Stimulated activated CD8-positive, alpha-beta memory T cell treated with anti-CD3 and anti-CD28 coated beads, Interleukin-7, amount 100 ng/mL, for 4 hours (primary cell): ENCODE measurements around the gene UBA7.

ENCODE experiments used
- DNase-seq, 2 donors: peaks; one replicate each; pipeline ENCODE4 v3.0.0-alpha.2; 2020; ENCODE audit warnings: low read depth in 2 of 2

Gene UBA7

DNA sequence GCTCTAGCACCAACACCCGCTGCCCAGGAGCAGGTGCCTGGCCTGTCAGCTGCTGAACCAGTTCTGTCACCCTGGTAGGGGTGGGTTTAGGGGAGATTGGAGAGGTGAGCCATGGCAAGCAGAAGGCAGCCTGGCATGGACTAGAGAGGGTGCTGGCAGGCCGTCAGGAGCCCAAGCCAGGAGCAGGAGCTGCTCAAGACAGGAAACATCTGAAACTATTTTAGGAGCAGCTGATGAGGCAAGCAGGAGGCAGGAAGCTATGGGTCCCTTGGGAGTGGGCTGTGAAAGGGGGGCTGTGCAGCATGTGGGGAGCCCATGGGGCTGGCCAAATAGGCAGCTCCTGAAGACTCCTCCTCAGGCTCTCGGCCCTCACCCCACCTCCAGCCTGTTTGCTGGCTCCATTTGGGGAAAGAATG is 8.4 kb downstream of the UBA7 start:
- DNase-seq = no peak

DNA sequence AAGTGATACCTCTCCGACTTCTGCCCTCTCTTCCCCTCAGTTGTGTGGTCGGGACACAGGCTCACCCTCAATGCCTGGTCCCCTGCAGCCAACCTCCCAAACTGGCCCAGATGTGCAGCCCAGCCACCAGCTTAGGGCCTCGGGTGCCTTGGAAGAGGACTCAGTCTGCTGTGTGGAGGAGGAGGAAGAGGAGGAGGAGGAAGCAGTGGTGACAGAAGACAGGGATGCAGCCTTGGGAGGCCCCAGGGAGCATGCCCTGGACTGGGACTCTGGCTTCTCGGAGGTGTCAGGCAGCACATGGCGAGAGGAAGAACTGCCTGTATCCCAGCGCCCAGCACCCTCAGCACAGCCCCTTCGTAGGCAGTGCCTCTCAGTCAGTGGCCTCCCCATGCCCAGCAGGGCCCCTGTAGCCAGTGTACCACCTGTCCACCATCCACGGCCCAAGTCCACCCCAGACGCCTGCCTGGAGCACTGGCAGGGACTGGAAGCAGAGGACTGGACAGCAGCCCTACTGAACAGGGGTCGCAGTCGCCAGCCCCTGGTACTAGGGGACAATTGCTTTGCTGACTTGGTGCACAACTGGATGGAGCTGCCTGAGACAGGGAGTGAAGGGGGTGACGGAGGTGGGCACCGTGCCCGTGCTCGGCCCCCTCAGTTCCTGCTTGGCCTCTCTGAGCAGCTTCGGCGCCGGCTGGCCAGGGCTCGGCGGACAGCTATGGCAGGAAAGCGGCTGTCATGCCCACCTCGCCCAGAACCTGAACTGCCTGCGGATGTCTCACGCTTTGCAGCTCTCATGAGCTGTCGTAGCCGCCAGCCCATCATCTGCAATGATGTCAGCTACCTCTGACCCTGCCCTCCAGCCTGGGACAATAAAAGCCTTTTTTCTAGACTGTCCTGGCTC is 9.4 kb downstream of the UBA7 start:
- no peak for DNase-seq

DNA sequence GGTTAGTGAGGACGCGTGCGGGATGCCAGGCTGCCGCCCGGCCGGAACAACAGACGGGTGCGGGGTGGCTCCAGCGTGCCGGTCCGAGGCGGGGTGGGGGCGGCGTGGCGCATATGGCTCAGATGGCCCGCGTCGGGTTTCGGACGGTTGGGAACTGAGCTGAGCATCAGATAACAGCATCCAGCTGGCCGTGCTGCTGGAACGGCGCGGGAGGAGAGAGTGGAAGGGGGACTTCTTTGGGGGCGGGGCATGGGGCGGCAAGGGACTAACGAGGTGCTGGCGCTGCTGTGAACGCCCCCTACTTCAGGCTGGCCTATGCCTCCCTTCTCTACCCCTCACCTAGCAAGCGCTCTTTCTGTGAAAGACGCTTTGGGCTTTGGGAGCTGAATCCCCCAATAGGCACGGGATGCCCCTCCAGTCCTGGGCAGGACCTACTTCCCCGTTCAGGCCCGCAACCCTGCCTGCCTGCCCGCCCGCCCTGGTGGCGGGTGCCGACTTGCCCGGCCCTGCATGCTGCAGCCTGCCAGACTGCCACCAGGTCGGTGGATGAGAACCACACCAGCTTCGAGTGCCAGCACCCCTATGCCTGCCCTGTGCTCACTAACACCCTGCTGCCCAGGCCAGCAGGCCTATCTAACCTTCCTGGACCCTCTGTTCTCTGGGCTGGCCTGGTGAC is 10.2 kb downstream of the UBA7 start:
- DNase-seq = no peak

DNA sequence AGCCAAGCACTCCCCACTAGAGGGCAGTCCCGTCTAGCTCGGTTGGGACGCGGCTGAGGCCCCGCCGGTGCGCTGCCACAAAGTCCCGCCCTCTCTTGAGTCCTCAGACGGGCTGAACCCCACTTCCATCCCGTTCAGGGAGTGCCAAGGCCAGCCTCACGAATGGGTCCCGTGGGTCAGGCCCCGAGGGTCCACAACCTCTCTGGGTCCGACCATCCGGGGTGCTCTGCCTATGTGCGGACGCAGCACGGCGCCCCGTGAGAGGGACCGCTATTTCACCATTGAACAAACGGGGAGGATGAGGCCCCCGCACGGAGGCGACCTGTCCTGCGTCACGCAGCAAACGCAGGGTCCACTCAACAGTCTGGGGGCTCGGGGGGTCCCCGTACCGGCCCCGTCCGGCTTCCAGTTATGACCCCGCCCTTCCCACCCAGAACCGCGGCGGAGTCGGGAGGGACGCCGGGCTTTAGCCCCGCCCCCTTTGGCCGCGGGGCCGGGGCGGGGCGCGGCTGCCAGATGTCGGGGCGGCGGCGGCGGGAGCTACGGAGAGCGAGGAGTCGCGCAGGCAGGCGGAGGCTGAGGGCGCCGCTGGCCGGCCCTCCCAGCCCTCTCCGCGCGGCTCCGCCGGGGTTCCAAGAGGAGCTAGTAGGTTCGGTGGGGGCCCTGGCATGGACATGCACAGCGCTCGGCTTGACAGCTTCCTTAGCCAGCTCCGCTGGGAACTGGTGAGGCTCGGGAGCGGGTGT is 10.9 kb downstream of the UBA7 start, which contains the start of gene INKA1:
Gene INKA1 (plus strand): TSS at position 543 of the 746 bp plus-strand sequence. CDS start 132 bp downstream, at position 675.
- peak; percentile 73 to 80 for DNase-seq

DNA sequence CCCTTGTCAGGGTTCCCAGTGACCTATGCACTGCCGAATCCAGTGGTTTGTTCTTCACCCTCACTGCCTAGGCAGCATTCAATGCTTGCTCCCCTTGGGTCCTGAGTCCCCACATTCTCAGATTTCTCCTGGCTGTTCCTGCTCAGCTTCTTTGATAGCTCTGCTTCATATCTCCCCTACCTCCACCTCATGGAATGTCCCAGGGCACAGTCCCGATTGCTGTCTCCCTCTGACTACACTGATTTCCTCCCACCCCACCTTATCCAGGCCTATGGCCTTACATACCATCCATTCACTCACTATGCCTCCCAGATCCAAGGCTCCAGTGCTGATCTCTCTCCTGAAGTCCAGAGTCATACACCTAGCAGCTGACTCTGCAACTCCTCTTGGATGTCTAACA is 12.6 kb downstream of the UBA7 start:
- DNase-seq = no peak

DNA sequence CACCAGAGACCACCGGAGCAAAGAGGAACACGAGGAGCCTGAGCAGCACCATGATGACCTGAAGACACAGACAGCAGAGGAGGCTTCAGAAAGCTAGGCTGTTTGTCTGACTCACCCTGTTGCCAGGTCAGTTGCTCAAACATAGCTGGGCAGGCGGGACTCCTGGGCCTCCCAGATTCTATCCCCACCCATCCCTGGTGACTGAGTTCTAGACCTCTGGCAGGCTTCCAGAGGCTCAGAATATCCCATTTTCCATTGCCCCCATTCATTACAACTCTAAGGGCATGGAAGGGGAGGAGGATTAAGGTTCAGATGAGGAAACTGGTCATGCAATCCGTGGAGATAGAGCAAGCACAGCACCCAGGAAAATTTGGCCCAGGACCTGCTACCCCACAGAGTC is 14.0 kb downstream of the UBA7 start, which contains the start of gene CDHR4:
Gene CDHR4 (minus strand): TSS at position 113 of the 400 bp plus-strand sequence. CDS start 61 bp downstream, at position 52.
- no peak for DNase-seq

DNA sequence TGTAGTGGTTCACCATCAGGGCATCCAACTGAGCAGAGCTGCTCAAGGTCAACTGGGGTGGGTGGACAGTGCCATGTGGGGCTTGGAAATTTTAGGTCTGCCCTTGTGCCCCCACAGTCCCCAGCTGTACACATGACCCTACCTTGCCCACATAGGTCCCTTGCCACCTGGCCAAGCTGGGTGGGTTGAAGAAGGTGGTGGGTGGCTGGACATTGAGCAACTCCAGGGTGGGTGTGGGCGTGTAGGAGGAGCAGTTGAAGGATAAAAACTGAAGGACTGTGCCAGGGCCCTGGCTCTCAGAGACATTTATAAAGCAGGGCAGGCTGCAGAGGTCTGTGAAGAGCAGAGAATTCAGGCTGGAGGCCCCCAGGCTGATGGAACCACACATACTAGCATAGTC is 14.6 kb downstream of the UBA7 start:
- DNase-seq = no peak

DNA sequence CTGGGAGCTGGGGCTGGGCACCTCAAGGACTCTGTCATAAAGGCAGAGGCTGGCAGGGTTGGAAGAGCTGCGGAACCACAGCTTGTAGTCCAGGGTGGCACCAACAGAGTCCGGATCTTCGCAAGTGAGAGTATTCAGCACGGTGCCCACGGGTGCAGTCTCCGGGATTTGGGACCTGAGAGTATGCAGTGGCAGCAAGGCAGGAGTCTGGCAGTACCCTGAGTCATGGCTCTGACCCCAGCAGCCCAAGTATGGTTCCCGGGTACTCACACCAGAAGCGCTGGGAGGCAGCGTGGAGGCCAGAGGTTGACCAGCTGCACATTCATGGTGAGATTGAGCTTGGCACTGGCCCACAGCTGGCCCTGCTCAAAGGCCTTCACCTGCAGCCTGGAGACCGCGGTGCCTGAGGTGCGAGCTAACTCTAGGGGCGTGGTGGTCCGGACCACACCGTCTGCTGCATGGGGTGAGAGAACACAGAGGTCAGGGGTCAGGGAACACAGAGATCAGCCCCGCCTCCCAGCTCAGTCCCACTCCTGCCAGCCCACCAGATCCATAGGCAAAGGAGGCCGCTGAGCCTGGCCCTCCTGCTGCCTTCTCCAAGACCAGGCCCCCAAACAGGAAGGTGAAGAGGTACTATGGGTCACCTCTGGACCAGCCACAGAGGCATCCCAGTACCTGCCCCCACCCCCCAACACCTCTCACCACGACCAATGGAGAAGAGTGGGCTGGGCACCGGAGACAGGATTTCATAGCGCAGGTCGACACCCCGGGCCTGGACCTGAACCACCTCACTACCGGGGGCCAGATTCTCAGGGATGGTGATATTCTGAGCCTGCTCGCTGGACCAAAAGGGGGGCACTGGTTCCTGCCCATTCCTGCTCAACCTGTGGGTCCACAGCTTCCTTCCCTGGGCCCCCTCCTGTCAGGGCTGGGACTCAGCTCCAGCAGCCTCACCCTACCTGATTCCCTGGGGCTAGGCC is 18.5 kb downstream of the UBA7 start:
- DNase-seq = no peak

DNA sequence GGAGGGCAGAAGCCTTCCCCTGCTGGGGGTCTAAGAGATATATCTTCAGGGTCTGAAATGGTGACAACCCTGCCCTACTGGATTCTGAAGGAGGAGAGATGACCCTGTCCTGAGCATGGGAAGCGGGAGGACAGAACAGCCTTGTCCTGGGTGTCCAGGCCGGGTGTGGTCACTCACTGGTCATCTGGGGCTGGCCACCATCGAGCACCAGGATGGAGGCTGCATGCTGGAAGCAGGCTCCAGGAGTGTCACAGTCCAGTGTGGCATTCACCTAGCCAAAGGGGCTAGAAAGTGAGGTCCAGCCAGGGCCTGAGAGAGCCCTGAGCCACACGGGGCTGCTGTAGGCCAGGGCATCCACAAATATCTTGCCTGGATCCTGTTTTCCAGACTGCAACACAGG is 19.3 kb downstream of the UBA7 start:
- no peak for DNase-seq

DNA sequence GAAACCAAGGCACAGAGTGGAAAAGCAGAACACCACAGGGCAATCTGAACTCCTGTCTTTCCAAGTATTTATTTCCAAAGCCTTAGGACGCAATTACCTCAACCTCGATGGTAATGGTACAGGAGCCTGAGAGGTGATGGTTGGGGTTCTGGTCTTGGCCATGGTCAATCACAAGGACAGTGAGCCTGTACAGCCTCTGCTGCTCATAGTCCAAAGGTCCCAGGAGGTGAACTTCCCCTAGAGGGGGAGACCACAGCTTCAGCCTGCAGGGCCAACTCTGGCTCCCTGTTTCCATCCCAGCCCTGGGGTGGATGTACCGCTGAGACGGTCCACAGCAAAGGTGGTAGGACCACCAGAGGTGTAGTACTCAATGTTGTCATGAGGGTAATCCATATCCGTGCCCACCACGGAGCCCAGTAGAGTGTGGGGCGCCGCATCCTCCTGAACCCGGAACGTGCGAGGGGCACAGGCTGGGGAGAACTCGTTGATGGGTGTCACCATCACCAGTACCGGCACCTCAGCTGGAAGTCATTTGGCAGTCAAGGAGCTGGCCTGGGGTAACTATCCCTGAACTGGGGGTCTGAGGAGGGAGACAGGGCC is 20.2 kb downstream of the UBA7 start:
- no peak for DNase-seq

DNA sequence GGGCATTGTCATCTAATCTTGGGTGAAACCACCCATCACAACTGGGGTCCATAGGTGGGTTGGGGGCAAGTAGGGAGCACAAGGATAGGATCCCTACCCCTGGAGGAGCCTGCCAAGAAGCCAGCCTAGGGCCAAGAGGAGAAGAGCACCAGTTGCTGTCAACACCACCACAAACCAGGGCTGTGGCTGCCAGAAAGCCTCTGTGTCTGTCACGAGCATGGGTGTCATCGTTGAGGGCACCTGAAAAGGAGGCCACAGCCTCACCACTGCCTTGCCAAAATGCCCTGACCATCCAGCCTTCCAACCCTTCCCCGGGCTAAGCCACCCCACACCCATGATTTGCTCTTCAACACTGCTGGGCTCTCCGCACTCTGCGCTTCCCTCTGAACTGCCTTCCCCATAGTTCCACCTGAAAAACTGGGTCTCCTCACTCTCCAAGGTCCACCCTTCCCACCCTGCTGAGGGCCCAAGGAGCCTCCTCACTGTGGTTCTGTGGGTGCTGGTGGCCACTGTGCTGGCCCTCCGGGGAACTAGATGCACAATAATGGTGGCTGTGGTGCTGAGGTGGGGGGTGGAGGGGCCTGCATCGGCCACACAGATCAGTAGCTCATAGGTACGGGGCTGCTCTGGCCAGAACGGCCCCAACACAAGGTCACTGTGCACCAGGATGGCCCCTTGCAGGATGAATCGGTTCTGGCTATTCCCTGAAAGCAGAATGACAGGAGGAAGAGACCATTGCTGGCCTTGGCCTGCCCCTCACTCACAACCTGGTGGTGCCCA is 21.2 kb downstream of the UBA7 start:
- no peak for DNase-seq

DNA sequence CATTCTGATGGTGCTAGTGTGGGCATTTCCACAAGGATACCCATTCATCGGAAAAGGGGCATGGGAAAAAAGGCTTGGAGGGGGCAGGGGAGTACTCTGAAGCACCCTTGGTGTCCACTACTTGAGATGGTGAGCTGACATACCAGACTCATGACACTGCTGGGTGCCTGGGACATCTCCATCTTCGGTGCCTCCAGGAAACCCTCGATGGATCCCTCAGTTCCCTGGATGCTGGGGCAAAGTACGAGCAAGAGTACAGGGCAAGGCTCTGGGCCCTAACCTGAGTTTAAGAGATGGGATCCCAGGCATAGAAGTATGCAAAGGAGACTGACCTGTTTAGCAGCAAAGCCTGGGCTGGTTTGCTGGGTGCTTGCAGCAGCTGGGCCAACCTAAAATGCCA is 22.2 kb downstream of the UBA7 start:
- no peak for DNase-seq

DNA sequence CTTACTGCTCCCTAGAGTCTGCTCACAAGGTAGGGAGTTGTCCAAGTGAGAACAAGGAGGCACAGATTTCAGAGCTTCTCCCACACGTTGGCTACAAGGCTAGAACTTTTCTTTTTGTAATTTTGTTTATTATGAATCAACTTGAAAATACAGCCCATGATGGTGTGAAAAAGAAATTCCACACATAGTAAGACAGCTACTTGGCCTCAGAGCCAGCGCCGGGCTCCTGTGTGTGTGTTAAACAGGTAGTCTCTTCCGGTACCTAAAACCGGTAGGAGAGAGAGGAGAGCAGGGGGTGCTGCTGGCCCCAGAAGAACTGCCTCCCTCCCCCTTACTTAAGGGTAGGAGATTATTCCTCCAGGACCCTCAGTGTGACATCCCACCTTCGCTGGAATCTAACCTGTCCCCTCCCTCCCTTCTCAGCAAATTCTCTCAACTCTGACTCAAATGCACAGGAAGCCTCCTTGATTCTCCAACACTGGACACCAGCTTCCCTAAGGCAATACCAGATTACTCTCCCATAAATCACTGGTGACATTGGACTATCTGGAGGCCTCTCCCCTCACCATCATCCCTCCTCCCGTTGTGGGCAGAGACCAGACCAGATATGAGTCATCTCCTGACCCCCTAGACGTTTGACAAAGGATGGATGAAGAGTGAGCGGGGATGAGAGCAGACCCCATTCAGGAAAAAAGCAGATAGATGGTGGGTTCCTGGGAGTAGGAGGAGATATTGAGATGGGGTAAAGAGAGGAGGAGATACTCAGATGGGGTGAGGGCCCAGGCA is 22.9 kb downstream of the UBA7 start:
- no peak for DNase-seq

DNA sequence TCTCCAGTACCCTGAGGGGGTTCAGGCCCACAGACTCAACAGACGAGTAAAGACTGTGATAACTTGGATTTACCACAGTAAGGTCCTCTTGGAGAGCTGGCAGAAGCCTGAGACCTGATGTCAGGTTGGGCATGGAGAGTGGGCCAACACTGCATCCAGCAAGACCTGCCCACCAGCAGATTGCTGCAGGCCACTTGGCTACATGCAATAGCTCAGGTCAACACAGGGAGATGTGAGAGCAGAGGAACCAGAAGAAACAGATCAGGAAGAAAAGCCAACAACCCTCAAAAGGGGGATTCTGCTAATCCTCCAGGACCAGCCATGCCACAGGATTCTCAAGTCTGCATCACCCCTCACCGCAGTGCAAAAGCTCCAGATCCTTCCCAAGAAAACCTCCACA is 25.7 kb downstream of the UBA7 start:
- no peak for DNase-seq

DNA sequence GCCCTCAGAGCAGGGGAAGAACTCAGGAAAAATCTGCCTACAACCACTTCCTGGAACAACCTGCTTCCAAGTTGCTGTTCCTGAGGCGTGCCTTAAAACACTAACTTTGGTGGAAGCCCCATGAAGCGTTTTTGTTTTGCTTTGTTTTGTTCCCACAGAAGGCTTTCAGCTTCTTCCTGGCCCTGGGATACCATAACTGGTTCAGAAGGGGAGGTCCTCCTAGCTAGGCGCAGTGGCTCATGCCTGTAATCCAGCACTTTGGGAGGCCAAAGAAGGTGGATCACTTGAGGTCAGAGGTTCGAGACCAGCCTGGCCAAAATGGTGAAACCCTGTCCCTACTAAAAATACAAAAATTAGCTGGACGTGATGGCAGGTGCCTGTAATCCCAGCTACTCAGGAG is 26.2 kb downstream of the UBA7 start:
- DNase-seq = no peak

DNA sequence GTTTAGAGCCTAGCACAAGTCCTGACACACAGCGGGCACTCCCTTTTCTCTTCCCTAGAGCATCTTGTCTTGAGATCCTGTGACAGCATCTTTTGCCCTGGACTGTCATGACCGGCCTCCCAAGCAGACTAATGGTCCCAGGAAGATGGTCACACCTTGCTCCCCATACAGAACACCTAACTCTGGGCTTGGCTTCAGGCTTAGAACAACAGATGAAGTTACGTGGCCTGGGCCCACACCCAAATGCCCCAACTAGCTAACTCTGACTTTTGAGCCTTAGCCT is 26.6 kb downstream of the UBA7 start:
- no peak for DNase-seq

DNA sequence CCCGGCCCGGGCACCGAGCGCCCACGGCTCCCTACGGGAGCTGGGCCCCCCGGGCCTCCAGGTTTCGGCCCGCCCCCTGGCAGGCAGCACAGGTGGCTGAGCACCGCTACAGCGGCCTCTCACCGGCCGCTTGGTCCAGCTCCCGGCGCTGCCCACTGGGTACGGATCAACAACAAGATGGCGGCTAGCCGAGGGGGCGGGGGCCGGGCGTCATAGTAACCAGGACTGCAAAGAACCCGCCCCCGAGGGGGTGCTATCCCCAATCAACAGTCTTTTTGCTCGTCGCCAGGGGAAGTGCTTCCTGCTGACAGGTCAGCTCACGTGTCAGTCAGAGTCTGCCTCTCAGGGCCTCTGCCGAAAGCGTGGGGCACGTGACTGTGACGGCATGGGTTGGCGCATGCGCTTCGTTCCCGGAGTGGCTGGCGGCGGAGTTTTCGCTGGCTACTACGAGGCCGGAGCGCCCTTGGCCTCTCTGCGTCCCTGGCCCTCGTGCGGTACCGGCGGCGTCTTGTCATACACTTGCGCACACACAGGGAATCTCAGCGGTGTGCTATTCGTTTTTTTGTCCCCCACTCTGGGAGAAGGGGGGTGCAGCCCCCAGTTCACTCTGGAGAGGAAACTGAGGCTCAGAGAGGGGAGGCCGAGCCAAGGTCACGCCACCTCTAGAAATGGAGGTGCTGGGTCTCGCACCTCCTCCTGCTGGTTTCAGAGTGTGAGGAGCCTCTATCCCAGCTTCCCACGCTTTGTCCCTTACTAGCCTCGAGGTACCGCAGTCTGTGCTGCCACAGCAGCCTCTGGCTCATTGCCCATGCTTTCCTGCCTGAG is 27.2 kb downstream of the UBA7 start, which contains the start of gene IP6K1:
Gene IP6K1 (minus strand): TSS at position 186 of the 825 bp plus-strand sequence. CDS start 38,502 bp downstream, outside the sequence.
- peak; percentile 100 for DNase-seq
